IPS-15b (cell line): Measurements from ENCODE around the gene CGB5.
"Not testable (repeated sequence)": the region's sequence is repeated elsewhere in the genome, so short reads cannot be mapped to it uniquely, and the experiment has no call there.

ENCODE experiments used
- H3K27me3 ChIP-seq: one replicate; pipeline ENCODE4 v1.6.1; 2013; ENCODE audit warnings: low read length; ENCODE audit not compliant: control insufficient read depth, insufficient read depth
- H3K36me3 ChIP-seq: one replicate; pipeline ENCODE4 v1.6.1; 2013; ENCODE audit warnings: low read length; ENCODE audit not compliant: control insufficient read depth, insufficient read depth
- H3K4me1 ChIP-seq: one replicate; pipeline ENCODE4 v1.6.1; 2013; ENCODE audit warnings: mild to moderate bottlenecking, low read length; ENCODE audit not compliant: control insufficient read depth, insufficient read depth
- H3K4me3 ChIP-seq: one replicate; pipeline ENCODE4 v1.5.1; 2013; ENCODE audit warnings: low read depth, low read length
- H3K9ac ChIP-seq: one replicate; pipeline ENCODE4 v1.6.1; 2013; ENCODE audit warnings: low read depth, mild to moderate bottlenecking, low read length
- H3K9me3 ChIP-seq: one replicate; pipeline ENCODE4 v1.6.1; 2013; ENCODE audit warnings: mild to moderate bottlenecking, low read length; ENCODE audit not compliant: control insufficient read depth, insufficient read depth

Gene CGB5

DNA sequence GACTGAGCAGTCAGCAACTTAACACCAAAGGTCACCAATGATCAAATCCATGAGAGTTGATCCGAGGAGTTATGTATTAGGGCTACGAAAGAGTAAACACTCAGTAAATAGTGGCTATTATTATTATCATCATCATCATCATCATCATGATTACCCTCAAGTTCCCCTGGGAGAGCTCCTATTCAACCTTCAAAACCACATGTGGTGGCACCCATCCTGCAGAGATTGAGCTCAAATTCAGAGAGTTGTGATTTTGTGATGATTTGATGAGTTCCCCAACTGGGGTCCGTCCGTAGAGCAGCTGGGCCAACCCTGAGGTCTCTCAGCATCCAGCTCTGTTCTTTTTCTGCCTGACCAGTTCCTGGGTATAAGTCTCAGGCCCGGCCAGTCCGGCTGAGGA is 18.6 kb upstream of the CGB5 start:
- peaks cover 18% of the 10 kb centered on the region for H3K27me3 ChIP-seq
- H3K9ac ChIP-seq, H3K4me1 ChIP-seq, H3K36me3 ChIP-seq, H3K4me3 ChIP-seq, H3K9me3 ChIP-seq: not testable (repeated sequence)

DNA sequence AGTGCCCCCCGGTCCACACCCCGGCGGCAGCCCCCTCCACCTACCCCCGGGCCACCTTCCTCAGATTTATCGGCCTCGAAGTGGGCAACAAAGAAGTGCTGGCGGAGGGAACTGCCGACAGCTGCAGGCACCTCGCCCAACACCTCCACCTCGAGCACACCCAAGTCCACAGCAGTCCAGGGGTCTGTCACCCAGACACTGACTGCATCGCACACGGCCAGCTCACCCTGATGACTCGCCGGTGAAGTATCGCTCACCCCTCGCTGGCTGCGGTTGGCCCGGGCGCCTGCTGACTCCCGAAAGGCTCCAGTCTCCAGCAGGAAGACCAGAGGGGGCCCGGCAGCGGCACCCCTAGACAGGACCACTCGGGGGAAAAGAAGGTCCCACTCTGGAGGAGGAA is 18.0 kb upstream of the CGB5 start:
- not testable (repeated sequence) for H3K36me3 ChIP-seq, H3K9ac ChIP-seq, H3K4me3 ChIP-seq, H3K4me1 ChIP-seq, H3K9me3 ChIP-seq
- peaks cover 13% of the 10 kb centered on the region for H3K27me3 ChIP-seq

DNA sequence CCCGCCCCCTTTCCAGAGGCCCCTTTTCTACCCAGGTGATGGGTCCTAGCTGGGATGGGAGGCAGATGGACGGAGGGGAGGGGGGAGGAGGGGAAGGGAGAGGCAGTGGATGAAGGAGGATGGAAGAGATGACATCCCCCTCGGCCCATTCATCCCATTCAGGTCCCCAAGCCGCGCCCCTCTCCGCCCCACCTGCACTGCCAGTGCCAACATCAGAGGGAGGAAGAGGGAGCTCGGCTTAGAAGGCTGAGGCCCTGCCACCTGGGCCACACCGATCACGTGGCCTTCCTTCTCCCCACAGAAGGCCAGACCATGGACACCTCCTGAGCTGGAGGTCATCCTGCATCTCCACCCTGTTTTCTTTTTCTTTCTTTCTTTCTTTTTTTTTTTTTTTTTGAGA is 15.0 kb upstream of the CGB5 start:
- H3K27me3 ChIP-seq, H3K36me3 ChIP-seq, H3K4me3 ChIP-seq, H3K9me3 ChIP-seq, H3K4me1 ChIP-seq, H3K9ac ChIP-seq: not testable (repeated sequence)

DNA sequence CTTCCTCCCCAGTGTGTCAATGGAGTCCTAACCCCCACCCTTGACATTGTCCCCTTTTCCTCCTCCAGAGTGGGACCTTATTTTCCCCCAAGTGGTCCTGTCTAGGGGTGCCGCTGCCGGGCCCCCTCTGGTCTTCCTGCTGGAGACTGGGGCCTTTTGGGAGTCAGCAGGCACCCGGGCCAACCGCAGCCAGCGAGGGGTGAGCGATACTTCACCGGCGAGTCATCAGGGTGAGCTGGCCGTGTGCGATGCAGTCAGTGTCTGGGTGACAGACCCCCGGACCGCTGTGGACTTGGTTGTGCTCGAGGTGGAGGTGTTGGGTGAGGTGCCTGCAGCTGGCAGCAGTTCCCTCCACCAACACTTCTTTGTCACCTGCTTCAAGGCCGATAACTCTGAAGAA is 13.9 kb upstream of the CGB5 start:
- not testable (repeated sequence) for H3K4me3 ChIP-seq, H3K9ac ChIP-seq, H3K36me3 ChIP-seq, H3K27me3 ChIP-seq, H3K4me1 ChIP-seq, H3K9me3 ChIP-seq

DNA sequence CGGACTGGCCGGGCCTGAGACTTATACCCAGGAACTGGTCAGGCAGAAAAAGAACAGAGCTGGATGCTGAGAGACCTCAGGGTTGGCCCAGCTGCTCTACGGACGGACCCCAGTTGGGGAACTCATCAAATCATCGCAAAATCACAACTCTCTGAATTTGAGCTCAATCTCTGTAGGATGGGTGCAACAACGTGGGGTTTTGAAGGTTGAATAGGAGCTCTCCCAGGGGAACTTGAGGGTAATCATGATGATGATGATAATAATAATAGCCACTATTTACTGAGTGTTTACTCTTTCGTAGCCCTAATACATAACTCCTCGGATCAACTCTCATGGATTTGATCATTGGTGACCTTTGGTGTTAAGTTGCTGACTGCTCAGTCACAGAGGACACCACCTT is 13.3 kb upstream of the CGB5 start:
- not testable (repeated sequence) for H3K36me3 ChIP-seq, H3K4me3 ChIP-seq, H3K27me3 ChIP-seq, H3K9me3 ChIP-seq, H3K9ac ChIP-seq, H3K4me1 ChIP-seq

DNA sequence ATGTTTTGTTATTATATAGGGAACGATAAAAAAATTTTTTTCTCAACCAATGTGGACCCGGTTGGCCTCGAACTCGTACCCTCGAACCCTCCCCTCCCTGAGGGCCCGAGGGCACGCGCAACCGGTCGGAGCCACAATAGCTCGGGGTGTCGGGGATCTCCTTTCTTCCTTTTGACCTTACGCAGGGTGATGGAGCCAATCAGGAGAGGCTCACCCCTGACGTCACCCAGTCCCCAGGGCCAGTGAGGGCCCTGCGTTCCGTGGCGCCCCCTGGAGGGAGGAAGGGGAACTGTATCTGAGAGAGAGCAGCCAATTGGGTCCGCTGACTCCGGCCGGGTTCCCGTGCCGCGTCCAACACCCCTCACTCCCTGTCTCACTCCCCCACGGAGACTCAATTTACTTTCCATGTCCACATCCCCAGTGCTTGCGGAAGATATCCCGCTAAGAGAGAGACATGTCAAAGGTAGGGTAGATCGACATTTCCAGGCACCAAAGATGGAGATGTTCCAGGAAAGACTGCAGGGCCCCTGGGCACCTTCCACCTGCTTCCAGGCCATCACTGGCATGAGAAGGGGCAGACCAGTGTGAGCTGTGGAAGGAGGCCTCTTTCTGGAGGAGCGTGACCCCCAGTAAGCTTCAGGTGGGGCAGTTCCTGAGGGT is 11.9 kb upstream of the CGB5 start, which contains the start of gene CGB2:
Gene CGB2, plus strand, starts transcription at position 249 of the 660 bp plus-strand sequence. Its CDS starts 206 bp downstream, at position 455.
- H3K36me3 ChIP-seq, H3K27me3 ChIP-seq, H3K9me3 ChIP-seq, H3K9ac ChIP-seq, H3K4me1 ChIP-seq: not testable (repeated sequence)
- peak within 1 kb of the TSS; percentile 43 for H3K4me3 ChIP-seq

DNA sequence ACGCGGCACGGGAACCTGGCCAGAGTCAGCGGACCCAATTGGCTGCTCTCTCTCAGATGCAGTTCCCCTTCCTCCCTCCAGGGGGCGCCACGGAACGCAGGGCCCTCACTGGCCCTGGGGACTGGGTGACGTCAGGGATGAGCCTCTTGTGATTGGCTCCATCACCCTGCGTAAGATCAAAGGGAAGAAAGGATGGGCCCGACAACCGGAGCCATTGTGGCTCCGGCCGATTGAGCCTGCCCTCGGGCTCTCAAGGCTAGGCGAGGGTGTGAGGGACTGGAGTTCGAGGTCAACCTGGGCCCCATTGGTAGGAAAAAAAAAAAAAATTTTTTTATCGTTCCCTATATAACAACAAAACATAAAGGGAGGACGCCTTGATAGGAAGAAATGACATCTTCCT is 6.8 kb upstream of the CGB5 start, which contains the start of gene CGB1:
Gene CGB1, minus strand, starts transcription at position 81 of the 400 bp plus-strand sequence. CDS start 184 bp downstream, outside the sequence.
- not testable (repeated sequence) for H3K27me3 ChIP-seq, H3K9ac ChIP-seq, H3K9me3 ChIP-seq, H3K4me3 ChIP-seq, H3K4me1 ChIP-seq, H3K36me3 ChIP-seq

DNA sequence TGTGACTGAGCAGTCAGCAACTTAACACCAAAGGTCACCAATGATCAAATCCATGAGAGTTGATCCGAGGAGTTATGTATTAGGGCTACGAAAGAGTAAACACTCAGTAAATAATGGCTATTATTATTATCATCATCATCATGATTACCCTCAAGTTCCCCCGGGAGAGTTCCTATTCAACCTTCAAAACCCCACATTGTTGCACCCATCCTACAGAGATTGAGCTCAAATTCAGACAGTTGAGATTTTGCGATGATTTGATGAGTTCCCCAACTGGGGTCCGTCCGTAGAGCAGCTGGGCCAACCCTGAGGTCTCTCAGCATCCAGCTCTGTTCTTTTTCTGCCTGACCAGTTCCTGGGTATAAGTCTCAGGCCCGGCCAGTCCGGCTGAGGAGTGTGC is 5.5 kb upstream of the CGB5 start:
- not testable (repeated sequence) for H3K9me3 ChIP-seq, H3K36me3 ChIP-seq, H3K4me3 ChIP-seq, H3K9ac ChIP-seq, H3K4me1 ChIP-seq, H3K27me3 ChIP-seq

DNA sequence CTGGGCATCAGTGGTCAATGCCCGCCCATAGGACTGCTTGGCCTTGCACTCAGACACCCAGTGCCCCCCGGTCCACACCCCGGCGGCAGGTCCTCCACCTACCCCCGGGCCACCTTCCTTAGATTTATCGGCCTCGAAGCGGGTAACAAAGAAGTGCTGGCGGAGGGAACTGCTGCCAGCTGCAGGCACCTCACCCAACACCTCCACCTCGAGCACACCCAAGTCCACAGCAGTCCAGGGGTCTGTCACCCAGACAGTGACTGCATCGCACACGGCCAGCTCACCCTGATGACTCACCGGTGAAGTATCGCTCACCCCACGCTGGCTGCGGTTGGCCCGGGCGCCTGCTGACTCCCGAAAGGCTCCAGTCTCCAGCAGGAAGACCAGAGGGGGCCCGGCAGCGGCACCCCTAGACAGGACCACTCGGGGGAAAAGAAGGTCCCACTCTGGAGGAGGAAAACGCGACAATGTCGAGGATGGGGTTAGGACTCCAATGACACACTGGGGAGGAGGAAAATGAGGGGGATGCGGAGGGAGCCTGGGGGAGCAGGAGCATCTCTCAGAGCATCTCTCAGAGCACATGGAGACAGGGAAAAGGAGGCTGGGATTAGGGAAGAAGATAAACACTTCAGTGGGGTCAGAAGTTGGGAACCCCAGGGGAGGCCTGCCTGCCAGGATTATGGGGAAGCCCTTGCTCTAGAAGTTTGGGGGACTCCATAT is 4.9 kb upstream of the CGB5 start:
- H3K27me3 ChIP-seq, H3K9ac ChIP-seq, H3K4me1 ChIP-seq, H3K36me3 ChIP-seq, H3K9me3 ChIP-seq, H3K4me3 ChIP-seq: not testable (repeated sequence)

DNA sequence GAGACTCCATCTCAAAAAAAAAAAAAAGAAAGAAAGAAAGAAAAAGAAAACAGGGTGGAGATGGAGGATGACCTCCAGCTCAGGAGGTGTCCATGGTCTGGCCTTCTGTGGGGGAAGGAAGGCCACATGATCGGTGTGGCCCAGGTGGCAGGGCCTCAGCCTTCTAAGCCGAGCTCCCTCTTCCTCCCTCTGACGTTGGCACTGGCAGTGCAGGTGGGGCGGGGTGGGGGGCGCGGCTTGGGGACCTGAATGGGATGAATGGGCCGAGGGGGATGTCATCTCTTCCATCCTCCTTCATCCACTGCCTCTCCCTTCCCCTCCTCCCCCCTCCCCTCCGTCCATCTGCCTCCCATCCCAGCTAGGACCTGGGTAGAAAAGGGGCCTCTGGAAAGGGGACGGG is 3.9 kb upstream of the CGB5 start:
- not testable (repeated sequence) for H3K4me3 ChIP-seq, H3K4me1 ChIP-seq, H3K27me3 ChIP-seq, H3K9me3 ChIP-seq, H3K36me3 ChIP-seq, H3K9ac ChIP-seq

DNA sequence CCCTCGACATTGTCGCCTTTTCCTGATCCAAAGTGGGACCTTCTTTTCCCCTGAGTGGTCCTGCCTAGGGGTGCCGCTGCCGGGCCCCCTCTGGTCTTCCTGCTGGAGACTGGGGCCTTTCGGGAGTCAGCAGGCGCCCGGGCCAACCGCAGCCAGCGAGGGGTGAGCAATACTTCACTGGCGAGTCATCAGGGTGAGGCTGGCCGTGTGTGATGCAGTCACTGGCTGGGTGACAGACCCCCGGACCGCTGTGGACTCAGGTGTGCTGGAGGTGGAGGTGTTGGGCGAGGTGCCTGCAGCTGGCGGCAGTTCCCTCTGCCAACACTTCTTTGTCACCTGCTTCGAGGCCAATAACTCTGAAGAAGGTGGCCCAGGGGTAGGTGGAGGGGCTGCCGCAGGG is 1.5 kb upstream of the CGB5 start:
- no peaks in the 10 kb centered on the region for H3K27me3 ChIP-seq
- H3K9me3 ChIP-seq: no peaks in the 10 kb centered on the region
- no peak overlapping the region for H3K9ac ChIP-seq
- no peak overlapping the region for H3K4me3 ChIP-seq
- no peaks in the 10 kb centered on the region for H3K4me1 ChIP-seq
- H3K36me3 ChIP-seq: no peaks in the 10 kb centered on the region

DNA sequence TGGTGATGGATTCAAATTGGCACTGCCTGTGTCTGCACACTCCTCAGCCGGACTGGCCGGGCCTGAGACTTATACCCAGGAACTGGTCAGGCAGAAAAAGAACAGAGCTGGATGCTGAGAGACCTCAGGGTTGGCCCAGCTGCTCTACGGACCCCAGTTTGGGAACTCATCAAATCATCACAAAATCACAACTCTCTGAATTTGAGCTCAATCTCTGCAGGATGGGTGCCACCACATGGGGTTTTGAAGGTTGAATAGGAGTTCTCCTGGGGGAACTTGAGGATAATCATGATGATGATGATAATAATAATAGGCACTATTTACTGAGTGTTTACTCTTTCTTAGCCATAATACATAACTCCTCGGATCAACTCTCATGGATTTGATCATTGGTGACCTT is 982 bp upstream of the CGB5 start:
- not testable (repeated sequence) for H3K4me1 ChIP-seq, H3K9ac ChIP-seq, H3K4me3 ChIP-seq, H3K27me3 ChIP-seq, H3K9me3 ChIP-seq, H3K36me3 ChIP-seq
